NCI-H446 (cell line): Measurements from ENCODE around the gene RBFOX1.

Experiments
- DNase-seq, 2 experiments: peaks; one replicate each; lab custom pipeline; 2025; lab: John Stamatoyannopoulos, UW

Gene RBFOX1

GRCh38 chr16:7689234-7689633 is 356.6 kb downstream of the RBFOX1 start:
- no peak for DNase-seq

GRCh38 chr16:7691533-7691932 is 358.9 kb downstream of the RBFOX1 start:
- no peak for DNase-seq

GRCh38 chr16:7703672-7704071 is 371.0 kb downstream of the RBFOX1 start:
- DNase-seq = no peak

- DNase-seq = no peak
Measured at GRCh38 chr16:7705885-7706284, 373.2 kb downstream of the RBFOX1 start.

GRCh38 chr16:7709186-7709585 is 376.5 kb downstream of the RBFOX1 start:
- DNase-seq = no peak

GRCh38 chr16:7713244-7713643 is 380.6 kb downstream of the RBFOX1 start:
- no peak for DNase-seq

- DNase-seq = no peak
Measured at GRCh38 chr16:7714775-7715174, 382.1 kb downstream of the RBFOX1 start.

GRCh38 chr16:7716660-7717550 is 384.3 kb downstream of the RBFOX1 start:
- no peak for DNase-seq

GRCh38 chr16:7722761-7723160 is 390.1 kb downstream of the RBFOX1 start:
- no peak for DNase-seq

- DNase-seq = no peak
Measured at GRCh38 chr16:7731141-7731540, 398.5 kb downstream of the RBFOX1 start.

GRCh38 chr16:7736138-7736665 is 403.6 kb downstream of the RBFOX1 start:
- DNase-seq = no peak

GRCh38 chr16:7742626-7743025 is 410.0 kb downstream of the RBFOX1 start:
- no peak for DNase-seq

- peak in 1 of 2 experiments; percentile 9 for DNase-seq
Measured at GRCh38 chr16:7744546-7745264, 412.1 kb downstream of the RBFOX1 start.

- DNase-seq = peak in 1 of 2 experiments; percentile 9
Measured at GRCh38 chr16:7745276-7745675, 412.6 kb downstream of the RBFOX1 start.

- peak in 1 of 2 experiments; percentile 33 for DNase-seq
Measured at GRCh38 chr16:7746941-7747340, 414.3 kb downstream of the RBFOX1 start.

GRCh38 chr16:7748522-7748921 is 415.9 kb downstream of the RBFOX1 start:
- DNase-seq = no peak

GRCh38 chr16:7755347-7755882 is 422.8 kb downstream of the RBFOX1 start:
- DNase-seq = no peak
